ENCODE measurements around the gene MORF4L1. TPM values are rescaled to one million over a fixed set of nuclear protein-coding genes. Genes with fewer than 3 reads are reported as not detected.
A peak's percentile ranks its signal among the peaks of the same experiment; 100 is the strongest.

Gene MORF4L1
- total and polyA plus RNA-seq, 3 donors from 2014 or later, result 413 to 1,132 (median 414) TPM

DNA sequence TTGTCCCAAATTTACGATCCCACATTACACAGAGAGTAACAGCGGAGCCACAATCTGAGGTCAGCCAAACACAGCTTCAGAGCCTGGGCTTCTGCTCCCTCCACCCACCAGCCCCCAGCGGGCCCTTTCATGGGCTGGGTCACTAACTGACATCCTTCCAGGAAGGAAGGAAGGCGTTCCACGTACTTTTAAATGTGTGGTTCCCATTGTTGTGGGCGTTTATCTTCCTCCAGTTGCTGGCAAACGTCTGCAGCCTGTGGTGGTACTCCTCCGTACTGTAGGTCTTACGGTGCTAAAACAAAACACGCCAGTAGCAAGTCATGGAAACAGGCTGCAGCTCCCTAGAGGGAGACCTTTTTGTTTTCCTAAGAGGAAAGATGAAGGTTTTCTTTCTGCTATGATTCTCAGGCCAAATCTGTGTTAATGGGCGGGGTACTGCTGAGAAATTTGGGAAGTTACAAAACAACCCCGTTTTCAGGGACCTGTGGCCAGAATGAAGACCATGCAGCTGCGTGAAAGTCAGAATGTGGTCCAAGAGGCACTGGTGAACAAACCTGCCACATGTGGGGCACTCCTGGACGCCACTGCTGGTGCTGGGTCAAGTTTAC is 64.5 kb downstream of the MORF4L1 start:
- TF ChIP-seq, protein P1, sequence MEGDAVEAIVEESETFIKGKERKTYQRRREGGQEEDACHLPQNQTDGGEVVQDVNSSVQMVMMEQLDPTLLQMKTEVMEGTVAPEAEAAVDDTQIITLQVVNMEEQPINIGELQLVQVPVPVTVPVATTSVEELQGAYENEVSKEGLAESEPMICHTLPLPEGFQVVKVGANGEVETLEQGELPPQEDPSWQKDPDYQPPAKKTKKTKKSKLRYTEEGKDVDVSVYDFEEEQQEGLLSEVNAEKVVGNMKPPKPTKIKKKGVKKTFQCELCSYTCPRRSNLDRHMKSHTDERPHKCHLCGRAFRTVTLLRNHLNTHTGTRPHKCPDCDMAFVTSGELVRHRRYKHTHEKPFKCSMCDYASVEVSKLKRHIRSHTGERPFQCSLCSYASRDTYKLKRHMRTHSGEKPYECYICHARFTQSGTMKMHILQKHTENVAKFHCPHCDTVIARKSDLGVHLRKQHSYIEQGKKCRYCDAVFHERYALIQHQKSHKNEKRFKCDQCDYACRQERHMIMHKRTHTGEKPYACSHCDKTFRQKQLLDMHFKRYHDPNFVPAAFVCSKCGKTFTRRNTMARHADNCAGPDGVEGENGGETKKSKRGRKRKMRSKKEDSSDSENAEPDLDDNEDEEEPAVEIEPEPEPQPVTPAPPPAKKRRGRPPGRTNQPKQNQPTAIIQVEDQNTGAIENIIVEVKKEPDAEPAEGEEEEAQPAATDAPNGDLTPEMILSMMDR (IDR thresholded peaks at IDR 0.05), result no peak
- no peak for TF ChIP-seq POLR2A (IDR thresholded peaks at IDR 0.05)
- WGBS, 2 donors, result 31 to 40% methylated on average over 11 to 14 of the region's 14 CpGs
- peak; percentile 50 for DNase-seq
- Histone ChIP-seq H3K36me3 (ENCODE audit: low read depth, missing control alignments) (no peaks in the 10 kb centered on the region), H3K27me3 (no peaks in the 10 kb centered on the region), H3K4me3 (no peak overlapping the region), H3K27ac (peak overlapping the region in 1 of 2 donors; percentile 67), H3K4me1 (peaks cover 20% of the 10 kb centered on the region), H3K9me3 (no peaks in the 10 kb centered on the region)
- intact Hi-C loops (cut with DNase I; ENCODE audit: low total_unique reads), result no loop called here

DNA sequence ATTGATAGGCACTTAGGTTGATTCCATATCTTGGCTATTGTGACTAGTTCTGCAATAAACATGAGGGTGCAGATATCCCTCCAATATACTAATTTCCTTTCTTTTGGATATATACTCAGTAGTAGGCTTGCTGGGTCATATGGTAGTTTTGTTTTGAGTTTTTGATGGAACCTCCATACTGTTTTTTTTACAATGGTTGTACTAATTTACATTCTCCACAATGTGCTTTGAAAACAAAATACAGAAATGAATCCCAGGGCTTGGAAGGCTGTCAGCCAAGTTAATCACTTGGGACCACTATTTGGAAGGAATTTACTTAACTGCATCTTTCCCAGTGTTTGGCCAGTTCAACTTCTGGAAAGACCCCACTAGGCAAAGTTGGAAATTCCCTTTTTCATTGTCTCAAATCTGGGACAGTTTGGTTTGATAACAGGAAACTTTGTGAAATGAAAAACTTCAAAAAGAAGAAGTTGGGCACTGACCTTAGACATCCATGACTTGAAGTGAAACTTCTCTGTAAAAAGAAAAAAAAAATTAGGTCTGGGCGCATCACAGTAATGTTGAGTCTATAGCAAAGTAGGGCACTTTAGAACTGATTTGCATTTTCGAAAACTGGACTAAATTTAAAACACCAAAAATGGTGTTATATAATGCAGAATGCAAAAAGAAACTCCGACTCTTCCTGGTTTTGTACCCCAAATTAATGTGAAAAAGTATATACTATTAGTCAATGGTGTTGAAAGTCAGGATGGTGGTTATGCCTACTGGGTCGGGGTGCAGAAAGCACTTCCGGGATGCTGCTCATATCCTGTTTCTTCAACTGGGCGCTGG is 66.2 kb downstream of the MORF4L1 start:
- H3K4me3 ChIP-seq, result no peak overlapping the region
- intact Hi-C loops (cut with DNase I; ENCODE audit: low total_unique reads), result no loop called here
- 71 to 85% methylated on average over 6 of the region's 6 CpGs for WGBS, 2 donors
- no peaks in the 10 kb centered on the region for H3K27me3 ChIP-seq
- H3K9me3 ChIP-seq, result no peaks in the 10 kb centered on the region
- DNase-seq, result no peak
- peaks cover 14% of the 10 kb centered on the region for H3K4me1 ChIP-seq
- peak overlapping the region in 1 of 2 donors; percentile 67 for H3K27ac ChIP-seq
- TF ChIP-seq, protein P1 (IDR thresholded peaks at IDR 0.05), result no peak
- no peak for TF ChIP-seq POLR2A (IDR thresholded peaks at IDR 0.05)
- no peaks in the 10 kb centered on the region for H3K36me3 ChIP-seq (ENCODE audit: low read depth, missing control alignments)

DNA sequence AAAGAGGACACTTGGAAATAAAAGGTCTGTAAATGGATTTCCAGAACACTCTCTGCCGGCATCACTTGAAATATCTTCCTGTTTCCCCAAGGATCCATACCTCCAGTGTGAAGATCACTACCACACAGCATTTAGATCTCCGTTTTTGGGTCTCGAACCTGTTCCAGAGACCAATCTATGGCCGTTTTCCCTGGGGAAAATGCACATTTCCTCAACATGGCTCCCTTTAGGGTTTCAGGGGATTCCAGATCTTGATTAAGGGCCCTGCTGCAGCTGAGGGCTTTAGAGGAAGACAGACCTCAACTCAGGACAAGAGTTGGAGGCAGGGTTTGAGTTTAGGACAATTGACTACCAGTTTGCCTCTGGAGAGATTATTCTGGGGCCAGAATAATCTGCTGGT is 70.1 kb downstream of the MORF4L1 start:
- TF ChIP-seq POLR2A (IDR thresholded peaks at IDR 0.05), result no peak
- TF ChIP-seq, protein P1 (IDR thresholded peaks at IDR 0.05), result no peak
- peaks cover 5% of the 10 kb centered on the region for H3K4me1 ChIP-seq
- H3K9me3 ChIP-seq, result no peaks in the 10 kb centered on the region
- intact Hi-C loops (cut with DNase I; ENCODE audit: low total_unique reads), result no loop called here
- H3K27ac ChIP-seq, result no peak overlapping the region
- 88 to 94% methylated on average over 4 of the region's 4 CpGs for WGBS, 2 donors
- H3K27me3 ChIP-seq, result no peaks in the 10 kb centered on the region
- DNase-seq, result no peak
- H3K4me3 ChIP-seq, result no peak overlapping the region
- no peaks in the 10 kb centered on the region for H3K36me3 ChIP-seq (ENCODE audit: low read depth, missing control alignments)

DNA sequence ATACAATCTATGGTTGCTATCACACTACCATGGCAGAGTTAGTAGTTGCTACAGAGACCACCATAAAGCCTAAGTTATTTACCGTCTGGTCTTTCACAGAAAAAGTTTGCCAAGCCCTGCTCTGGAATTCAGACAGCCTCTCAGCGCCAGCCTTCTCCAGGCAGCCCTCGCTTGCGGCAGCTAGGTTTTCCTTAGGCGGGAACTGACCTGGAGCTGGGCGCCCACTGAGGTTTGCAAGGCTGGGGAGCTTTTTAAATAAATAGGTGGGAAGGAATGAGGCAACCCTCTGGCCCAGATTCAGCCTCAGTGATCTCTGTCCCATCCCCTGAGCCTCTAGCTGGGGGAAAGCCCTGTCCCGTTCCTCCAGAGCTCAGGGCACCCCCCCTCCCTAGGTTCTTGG is 71.0 kb downstream of the MORF4L1 start:
- no peak for DNase-seq
- TF ChIP-seq, protein P1 (IDR thresholded peaks at IDR 0.05), result no peak
- TF ChIP-seq POLR2A (IDR thresholded peaks at IDR 0.05), result no peak
- Histone ChIP-seq H3K9me3 (no peaks in the 10 kb centered on the region), H3K27ac (peak overlapping the region; percentile 33 to 68), H3K4me1 (no peaks in the 10 kb centered on the region), H3K27me3 (no peaks in the 10 kb centered on the region), H3K4me3 (peak overlapping the region; percentile 45 to 67), H3K36me3 (ENCODE audit: low read depth, missing control alignments) (no peaks in the 10 kb centered on the region)
- intact Hi-C loops (cut with DNase I; ENCODE audit: low total_unique reads), result no loop called here
- WGBS, 2 donors, result 49 to 69% methylated on average over 5 to 7 of the region's 7 CpGs
